Measurements from ENCODE around the gene TRIM2. TPM values are rescaled to one million over a fixed set of nuclear protein-coding genes. Genes with fewer than 3 reads are reported as not detected.
"Not testable (repeated sequence)": the region's sequence is repeated elsewhere in the genome, so short reads cannot be mapped to it uniquely, and the experiment has no call there.

The TRIM2 gene
- total RNA-seq, 1 experiment from 2014 or later: 18.9 TPM

DNA sequence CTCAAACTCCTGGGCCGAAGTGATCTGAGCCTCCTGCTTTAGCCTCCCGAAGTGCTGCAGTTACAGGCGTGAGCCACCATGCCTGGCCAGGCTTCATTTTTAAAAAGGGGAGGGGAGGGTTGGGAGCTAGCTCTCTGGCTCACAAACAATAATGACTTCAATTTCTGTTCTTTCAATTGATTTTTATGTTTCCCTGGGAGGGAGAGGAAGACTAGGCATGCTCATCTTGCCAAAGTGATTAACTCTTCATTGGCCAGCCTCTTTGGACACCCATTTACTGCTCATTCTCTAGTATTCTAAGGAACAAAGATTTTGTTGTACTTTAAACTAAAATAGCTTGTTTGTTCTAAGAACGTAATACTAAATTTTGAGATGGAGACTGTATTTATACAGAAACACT, 43.4 kb upstream of the TRIM2 start:
- H3K27ac ChIP-seq (ENCODE audit: low read length): no peak overlapping the region
- no peaks in the 10 kb centered on the region for H3F3A ChIP-seq (ENCODE audit: low read length, unreplicated experiment)
- ATAC-seq (no peak), DNase-seq (no peak)
- BruUV-seq (replicated peaks): no TSS peak
- no peaks in the 10 kb centered on the region for H3K27me3 ChIP-seq (ENCODE audit: low read length)
- CTCF ChIA-PET: no interaction called here
- no peaks in the 10 kb centered on the region for H3K36me3 ChIP-seq (ENCODE audit: low read depth, low read length)
- intact Hi-C loops (cut with micrococcal nuclease): loop anchor here (1.0 kb wide), 1 partner anchor 44 kb away; no protein-coding TSS in a partner anchor
- H3K4me1 ChIP-seq (ENCODE audit: insufficient read depth, low read length): peaks cover 19% of the 10 kb centered on the region
- no peaks in the 10 kb centered on the region for H3K79me2 ChIP-seq (ENCODE audit: low read length)
- H3K9me3 ChIP-seq (ENCODE audit: low read length): no peaks in the 10 kb centered on the region
- no peak overlapping the region for H2AFZ ChIP-seq (ENCODE audit: low read length)
- no peak overlapping the region for H3K9ac ChIP-seq (ENCODE audit: low read length)
- H3K4me3 ChIP-seq (ENCODE audit: low read length): no peak overlapping the region
- TF ChIP-seq EZH2phosphoT487 (IDR thresholded peaks at IDR 0.05; ENCODE audit: borderline replicate concordance, low read length): no peak
- no peak for TF ChIP-seq EZH2 (IDR thresholded peaks at IDR 0.05; ENCODE audit: low read length, unreplicated experiment)
- TF ChIP-seq, protein P1, sequence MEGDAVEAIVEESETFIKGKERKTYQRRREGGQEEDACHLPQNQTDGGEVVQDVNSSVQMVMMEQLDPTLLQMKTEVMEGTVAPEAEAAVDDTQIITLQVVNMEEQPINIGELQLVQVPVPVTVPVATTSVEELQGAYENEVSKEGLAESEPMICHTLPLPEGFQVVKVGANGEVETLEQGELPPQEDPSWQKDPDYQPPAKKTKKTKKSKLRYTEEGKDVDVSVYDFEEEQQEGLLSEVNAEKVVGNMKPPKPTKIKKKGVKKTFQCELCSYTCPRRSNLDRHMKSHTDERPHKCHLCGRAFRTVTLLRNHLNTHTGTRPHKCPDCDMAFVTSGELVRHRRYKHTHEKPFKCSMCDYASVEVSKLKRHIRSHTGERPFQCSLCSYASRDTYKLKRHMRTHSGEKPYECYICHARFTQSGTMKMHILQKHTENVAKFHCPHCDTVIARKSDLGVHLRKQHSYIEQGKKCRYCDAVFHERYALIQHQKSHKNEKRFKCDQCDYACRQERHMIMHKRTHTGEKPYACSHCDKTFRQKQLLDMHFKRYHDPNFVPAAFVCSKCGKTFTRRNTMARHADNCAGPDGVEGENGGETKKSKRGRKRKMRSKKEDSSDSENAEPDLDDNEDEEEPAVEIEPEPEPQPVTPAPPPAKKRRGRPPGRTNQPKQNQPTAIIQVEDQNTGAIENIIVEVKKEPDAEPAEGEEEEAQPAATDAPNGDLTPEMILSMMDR (conservative IDR thresholded peaks at IDR 0.05; ENCODE audit: low read depth, low read length): no peak
- H3K9me2 ChIP-seq (replicated peaks; ENCODE audit: low read length): no peaks in the 10 kb centered on the region
- no peaks in the 10 kb centered on the region for H4K20me1 ChIP-seq (ENCODE audit: low read length)
- no peak overlapping the region for H3K4me2 ChIP-seq (ENCODE audit: low read length)
- POLR2A ChIA-PET (ENCODE audit: unreplicated experiment): no interaction called here

DNA sequence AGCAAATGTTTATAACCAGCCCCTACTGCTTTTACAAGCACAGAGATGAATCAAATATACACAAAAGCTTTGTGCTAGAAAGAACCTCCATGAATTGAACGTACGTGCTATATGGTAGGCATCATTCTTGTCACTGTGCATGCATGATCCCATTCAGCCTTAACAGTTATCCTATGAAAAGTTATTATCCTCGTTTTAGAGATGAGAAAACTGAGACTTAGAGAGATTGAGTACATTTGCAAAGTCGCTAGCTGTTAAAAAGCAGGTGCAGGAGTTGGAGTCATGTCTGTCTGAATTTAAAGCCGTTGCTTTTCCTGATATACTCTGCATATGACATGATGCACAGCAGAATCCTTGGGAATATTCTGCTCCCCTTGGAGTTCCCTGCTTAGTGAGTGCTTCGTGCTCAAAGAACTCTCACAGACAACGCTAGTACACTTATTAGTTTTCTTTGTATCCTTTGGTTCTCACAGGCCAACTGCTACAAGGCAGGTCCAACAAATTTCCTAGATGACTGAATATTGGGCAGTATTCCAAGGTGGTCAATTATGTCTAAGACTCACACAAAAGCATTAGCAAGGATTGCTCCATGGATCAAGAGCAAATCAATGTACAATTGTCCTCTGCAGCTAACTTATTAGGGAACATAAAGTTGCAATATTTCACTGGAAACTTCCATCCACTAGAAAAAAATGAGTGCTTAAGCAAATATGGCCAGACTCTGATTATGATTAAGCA, 42.8 kb upstream of the TRIM2 start:
- POLR2A ChIA-PET (ENCODE audit: unreplicated experiment): no interaction called here
- intact Hi-C loops (cut with micrococcal nuclease): no loop called here
- no peaks in the 10 kb centered on the region for H3K9me3 ChIP-seq (ENCODE audit: low read length)
- no peaks in the 10 kb centered on the region for H3K79me2 ChIP-seq (ENCODE audit: low read length)
- H3K4me1 ChIP-seq (ENCODE audit: insufficient read depth, low read length): peaks cover 19% of the 10 kb centered on the region
- CTCF ChIA-PET: no interaction called here
- no peaks in the 10 kb centered on the region for H3K9me2 ChIP-seq (replicated peaks; ENCODE audit: low read length)
- H3K27ac ChIP-seq (ENCODE audit: low read length): no peak overlapping the region
- ATAC-seq: no peak
- H3K36me3 ChIP-seq (ENCODE audit: low read depth, low read length): no peaks in the 10 kb centered on the region
- H3F3A ChIP-seq (ENCODE audit: low read length, unreplicated experiment): no peaks in the 10 kb centered on the region
- no peaks in the 10 kb centered on the region for H4K20me1 ChIP-seq (ENCODE audit: low read length)
- no peak for DNase-seq
- BruUV-seq (replicated peaks): no TSS peak
- H3K9ac ChIP-seq (ENCODE audit: low read length): no peak overlapping the region
- H3K27me3 ChIP-seq (ENCODE audit: low read length): no peaks in the 10 kb centered on the region
- TF ChIP-seq EZH2phosphoT487 (IDR thresholded peaks at IDR 0.05; ENCODE audit: borderline replicate concordance, low read length) (no peak), EZH2 (IDR thresholded peaks at IDR 0.05; ENCODE audit: low read length, unreplicated experiment) (no peak)
- TF ChIP-seq, protein P1 (conservative IDR thresholded peaks at IDR 0.05; ENCODE audit: low read depth, low read length): no peak
- no peak overlapping the region for H3K4me2 ChIP-seq (ENCODE audit: low read length)
- H3K4me3 ChIP-seq (ENCODE audit: low read length): no peak overlapping the region
- H2AFZ ChIP-seq (ENCODE audit: low read length): no peak overlapping the region

DNA sequence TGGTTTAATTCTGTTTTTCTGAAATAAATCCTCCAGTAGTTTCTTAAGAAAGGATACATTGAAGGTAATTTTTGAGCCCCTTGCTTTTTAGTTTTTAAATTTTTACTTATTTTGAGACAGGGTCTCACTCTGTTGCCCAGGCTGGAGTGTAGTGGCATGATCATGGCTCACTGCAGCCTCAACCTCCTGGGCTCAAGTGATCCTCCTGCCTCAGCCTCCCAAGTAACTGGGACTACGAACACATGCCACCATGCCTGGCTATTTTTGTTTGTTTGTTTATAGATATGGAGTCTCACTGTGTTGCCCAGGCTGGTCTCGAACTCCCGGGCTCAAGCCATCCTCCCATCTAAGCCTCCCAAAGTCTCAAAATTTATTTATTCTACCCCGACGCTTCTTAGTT, 39.0 kb upstream of the TRIM2 start:
- DNase-seq; H3K36me3 ChIP-seq (ENCODE audit: low read depth, low read length); H4K20me1 ChIP-seq (ENCODE audit: low read length); H3F3A ChIP-seq (ENCODE audit: low read length, unreplicated experiment); H3K27ac ChIP-seq (ENCODE audit: low read length); H3K4me2 ChIP-seq (ENCODE audit: low read length); H3K27me3 ChIP-seq (ENCODE audit: low read length); H3K9ac ChIP-seq (ENCODE audit: low read length); H3K4me3 ChIP-seq (ENCODE audit: low read length); H3K4me1 ChIP-seq (ENCODE audit: insufficient read depth, low read length); intact Hi-C loops (cut with micrococcal nuclease); H3K79me2 ChIP-seq (ENCODE audit: low read length); H3K9me2 ChIP-seq (replicated peaks; ENCODE audit: low read length); CTCF ChIA-PET; ATAC-seq; H3K9me3 ChIP-seq (ENCODE audit: low read length); BruUV-seq (replicated peaks); POLR2A ChIA-PET (ENCODE audit: unreplicated experiment); H2AFZ ChIP-seq (ENCODE audit: low read length): not testable (repeated sequence)

Measured in PC-3 (cell line).